ENCODE results near the gene SYTL4. TPM values are rescaled to one million over a fixed set of nuclear protein-coding genes. Genes with fewer than 3 reads are reported as not detected.

Gene SYTL4
- total RNA-seq = not detected

DNA sequence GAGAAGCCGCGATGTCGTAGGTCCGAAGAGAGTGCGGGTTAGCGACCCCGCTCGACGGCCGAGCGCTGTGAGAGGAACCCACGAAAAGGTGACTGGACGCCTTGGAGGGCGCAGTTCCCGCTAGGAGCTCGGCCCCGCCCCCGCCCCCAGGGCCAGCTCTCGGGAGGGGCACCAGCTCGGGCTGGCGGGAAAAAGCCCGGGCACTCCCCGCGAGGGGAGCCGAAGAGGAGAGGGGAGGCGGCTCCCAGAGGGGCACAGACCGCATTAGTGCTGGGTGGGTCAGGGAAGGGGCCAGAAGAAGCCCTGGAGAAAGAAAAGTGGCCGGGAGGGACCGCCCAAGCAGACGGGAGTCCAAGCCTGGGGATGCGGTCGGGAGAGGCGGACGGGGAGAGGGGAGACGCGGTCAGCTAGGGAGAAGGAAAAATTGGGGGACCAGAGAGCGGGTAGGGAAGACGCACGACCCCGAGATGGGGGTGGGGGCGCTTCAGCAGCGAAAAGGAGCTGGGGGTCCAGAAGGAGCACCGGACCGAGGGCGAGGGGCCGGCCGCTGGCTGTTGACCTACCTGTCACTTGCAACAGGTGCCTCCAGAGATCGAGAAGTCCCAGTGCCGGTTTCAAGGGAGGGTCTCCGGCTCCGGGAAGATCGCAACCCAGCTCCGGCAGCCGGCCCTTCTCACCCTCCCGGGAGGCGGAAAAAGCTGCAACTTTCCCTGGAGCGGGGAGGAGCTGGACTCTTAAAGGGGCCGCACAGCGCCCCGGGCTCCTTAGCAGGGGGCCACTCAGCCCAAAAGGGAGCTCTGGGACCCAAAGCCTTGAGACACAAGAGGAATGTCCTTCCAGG lies at the start of gene SYTL4:
Gene SYTL4 (minus strand): TSS at position 681 of the 841 bp plus-strand sequence. CDS start 30,084 bp downstream, outside the sequence.

GRCh38 chrX:100643956-100644860 lies 87.7 kb downstream of the SYTL4 start, which contains the start of gene SRPX2:
Gene SRPX2, plus strand, starts transcription at chrX:100644199. Its CDS starts 2,124 bp downstream, at chrX:100646323.

DNA sequence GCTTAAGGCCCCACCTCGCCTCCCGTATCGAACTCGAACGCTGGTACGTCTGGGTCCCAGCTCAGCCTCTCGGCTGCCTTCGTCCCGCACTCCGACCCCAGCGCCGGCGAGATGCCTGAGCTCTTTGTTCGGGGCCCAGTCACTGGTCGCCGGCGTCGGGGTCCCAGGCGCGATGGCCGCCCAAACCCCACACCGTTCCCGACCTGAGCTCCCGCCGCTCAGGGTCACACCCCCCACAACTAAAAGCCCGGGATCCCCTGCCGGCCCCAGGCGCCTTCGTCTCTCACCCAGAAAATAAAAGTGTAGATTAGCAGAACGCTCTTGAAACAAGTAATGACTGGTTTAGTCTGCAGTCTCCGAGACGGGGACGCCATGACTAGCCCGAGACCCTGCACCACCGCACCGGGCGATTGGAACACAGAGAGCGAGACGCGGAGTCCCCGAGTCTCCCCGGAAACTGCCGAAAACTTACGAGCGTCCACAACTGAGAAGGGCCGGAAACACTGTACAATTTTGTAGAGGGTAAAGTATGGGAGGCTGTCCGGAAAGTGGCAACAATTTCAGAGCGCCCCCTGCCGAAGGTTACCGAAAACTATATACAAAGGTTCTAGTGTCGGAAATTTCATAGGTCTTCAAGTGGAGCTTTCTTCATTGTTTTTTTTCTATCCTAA lies 95.5 kb downstream of the SYTL4 start, which contains the start of gene TSPAN6:
Gene TSPAN6 (minus strand): TSS at position 486 of the 671 bp plus-strand sequence. CDS start 112 bp downstream, at position 374.

Other genes starting within 250 kb of the SYTL4 start
- not detected for gene TNMD, start 147.2 kb downstream of the SYTL4 start, total RNA-seq
- not detected for gene TSPAN6, start 95.3 kb downstream of the SYTL4 start, total RNA-seq
- gene SRPX2, start 87.9 kb downstream of the SYTL4 start, total RNA-seq = not detected
- 10 to 100 TPM; 27.3 to 28.0 TPM for gene CSTF2, start 88.3 kb upstream of the SYTL4 start, total RNA-seq
- gene NOX1, start 142.2 kb upstream of the SYTL4 start, total RNA-seq = not detected
- under 1 TPM; 0.12 to 0.15 TPM for gene XKRX, start 196.8 kb upstream of the SYTL4 start, total RNA-seq
- not detected for gene ARL13A, start 237.6 kb upstream of the SYTL4 start, total RNA-seq